SK-N-SH (cell line): ENCODE results near the gene CNRIP1. TPM values are rescaled to one million over a fixed set of nuclear protein-coding genes. Genes with fewer than 3 reads are reported as not detected.

ENCODE experiments used
- CTCF ChIA-PET: fragments of 300-600, 350-600 bp; formaldehyde crosslinking; extraction: SDS; loops from one replicate; lab custom pipeline; 2021; lab: Yijun Ruan, JAX
- POLR2A ChIA-PET: fragments of 350-600 bp; sonication (Branson Sonifier 250); formaldehyde crosslinking; extraction: SDS; loops from one replicate; lab custom pipeline; 2020; ENCODE audit warnings: antibody characterized with exemption, inconsistent platforms; lab: Yijun Ruan, JAX
- DNase-seq: peaks from one replicate; pipeline ENCODE4 v3.0.0; 2012
- H2AFZ ChIP-seq: fragments of 200-600 bp; sonication (generic); 2 replicates; pipeline ENCODE4 v1.8.1; 2016; ENCODE audit warnings: antibody characterized with exemption, mild to moderate bottlenecking, low read depth
- H3F3A ChIP-seq: fragments of 200-600 bp; sonication (generic); replicated peaks from 2 replicates; pipeline ENCODE3; 2016; ENCODE audit warnings: antibody characterized with exemption, mild to moderate bottlenecking; ENCODE audit not compliant: insufficient read depth
- H3K27ac ChIP-seq, 2 experiments: fragments of 200-500 bp in 1 of 2; fragments of 200-600 bp in 1 of 2; sonication (Bioruptor generic) in 1 of 2; sonication (generic), shearing (Covaris generic) in 1 of 2; 2 replicates each; pipeline versions ENCODE4 v1.5.1 to v1.6.1; 2014 to 2016; ENCODE audit warnings: low read depth in 2 of 2, inconsistent platforms in 1 of 2, low read length in 1 of 2, mild to moderate bottlenecking in 1 of 2, mixed read lengths in 1 of 2
- H3K27me3 ChIP-seq: fragments of 200-600 bp; sonication (generic), shearing (Covaris generic); 2 replicates; pipeline ENCODE4 v1.6.1; 2016; ENCODE audit warnings: mixed run types; ENCODE audit not compliant: insufficient read depth
- H3K36me3 ChIP-seq, 2 experiments: fragments of 200-500 bp in 1 of 2; fragments of 200-600 bp in 1 of 2; sonication (Bioruptor generic) in 1 of 2; sonication (generic) in 1 of 2; replicated peaks in 1 of 2; 2 replicates each; pipeline versions ENCODE3 to v1.5.1; 2014 to 2016; ENCODE audit warnings: low read length in 1 of 2, mild to moderate bottlenecking in 1 of 2; ENCODE audit not compliant: insufficient read depth in 2 of 2, control insufficient read depth in 1 of 2
- H3K4me1 ChIP-seq, 2 experiments: fragments of 200-500 bp in 1 of 2; fragments of 200-600 bp in 1 of 2; sonication (Bioruptor generic) in 1 of 2; sonication (generic), shearing (Covaris generic) in 1 of 2; 2 replicates each; pipeline versions ENCODE4 v1.5.1 to v1.6.1; 2014 to 2016; ENCODE audit warnings: low read depth in 1 of 2, low read length in 1 of 2, mixed run types in 1 of 2; ENCODE audit not compliant: insufficient read depth in 2 of 2, control insufficient read depth in 1 of 2
- H3K4me2 ChIP-seq: fragments of 200-600 bp; sonication (generic), shearing (Covaris generic); 2 replicates; pipeline ENCODE4 v1.6.1; 2017; ENCODE audit warnings: mixed run types
- H3K4me3 ChIP-seq, 2 experiments: fragments of 200-500 bp in 1 of 2; fragments of 200-600 bp in 1 of 2; sonication (Bioruptor generic) in 1 of 2; sonication (generic), shearing (Covaris generic) in 1 of 2; 2 replicates each; pipeline versions ENCODE4 v1.5.1 to v1.8.1; 2014 to 2016; ENCODE audit warnings: low read depth in 2 of 2, inconsistent platforms in 1 of 2, low read length in 1 of 2, mild to moderate bottlenecking in 1 of 2, mixed read lengths in 1 of 2, moderate library complexity in 1 of 2
- H3K79me2 ChIP-seq: fragments of 200-600 bp; sonication (generic); 2 replicates; pipeline ENCODE4 v1.8.1; 2017; ENCODE audit warnings: mild to moderate bottlenecking; ENCODE audit not compliant: insufficient read depth
- H3K9ac ChIP-seq: fragments of 200-600 bp; sonication (generic); 2 replicates; pipeline ENCODE4 v1.6.1; 2017; ENCODE audit warnings: mixed run types
- H3K9me2 ChIP-seq: fragments of 200-600 bp; sonication (generic); 2 replicates; pipeline ENCODE4 v1.6.1; 2017; ENCODE audit warnings: mixed run types
- H3K9me3 ChIP-seq: fragments of 200-600 bp; sonication (generic); 2 replicates; pipeline ENCODE4 v1.6.1; 2017; ENCODE audit warnings: mixed run types, mild to moderate bottlenecking, moderate library complexity
- H4K20me1 ChIP-seq: fragments of 200-600 bp; sonication (generic); 2 replicates; pipeline ENCODE4 v1.6.1; 2017; ENCODE audit warnings: mild to moderate bottlenecking, mixed run types; ENCODE audit not compliant: insufficient read depth
- FOXM1 ChIP-seq: IDR thresholded peaks from 2 replicates; pipeline ENCODE4 v1.4.0; 2012; ENCODE audit warnings: low read depth, mild to moderate bottlenecking
- GABPA ChIP-seq: IDR thresholded peaks from 2 replicates; pipeline ENCODE4 v1.4.0; 2012; ENCODE audit warnings: low read depth, mild to moderate bottlenecking
- JUND ChIP-seq: IDR thresholded peaks from 2 replicates; pipeline ENCODE4 v1.4.0; 2012
- MEF2A ChIP-seq: IDR thresholded peaks from 2 replicates; pipeline ENCODE4 v1.4.0; 2012; ENCODE audit warnings: low read depth, borderline replicate concordance
- MXI1 ChIP-seq: IDR thresholded peaks from 2 replicates; pipeline ENCODE4 v1.6.1; 2012; ENCODE audit warnings: mild to moderate bottlenecking, low read depth, low read length, improper control_type of control experiment
- NFIC ChIP-seq: IDR thresholded peaks from 2 replicates; pipeline ENCODE4 v1.4.0; 2012; ENCODE audit warnings: borderline replicate concordance
- RAD21 ChIP-seq: IDR thresholded peaks from 2 replicates; pipeline ENCODE4 v1.6.1; 2012; ENCODE audit warnings: mild to moderate bottlenecking, low read length
- RFX5 ChIP-seq: IDR thresholded peaks from 2 replicates; pipeline ENCODE4 v1.6.1; 2012; ENCODE audit warnings: mild to moderate bottlenecking, improper control_type of control experiment, low read length
- RXRA ChIP-seq: IDR thresholded peaks from 2 replicates; pipeline ENCODE4 v1.4.0; 2012; ENCODE audit warnings: low read depth, mild to moderate bottlenecking, borderline replicate concordance
- SIN3A ChIP-seq: IDR thresholded peaks from 2 replicates; pipeline ENCODE4 v1.6.1; 2012; ENCODE audit warnings: low read depth, mild to moderate bottlenecking, low read length, moderate library complexity, borderline replicate concordance
- TAF1 ChIP-seq: IDR thresholded peaks from 2 replicates; pipeline ENCODE4 v1.6.1; 2012; ENCODE audit warnings: low read depth, mild to moderate bottlenecking, low read length, moderate library complexity, borderline replicate concordance
- WGBS: methylation state at CpG from one replicate; pipeline ENCODE4 v1.1.6; 2017; ENCODE audit warnings: low lambda C conversion rate; 5-methylcytosine and 5-hydroxymethylcytosine counted together
- polyA plus RNA-seq, 3 experiments: library from polyadenylated mRNA; depleted of rRNA; stranded (reverse); fragments of >200 nt; gene quantifications; 2 replicates each; pipeline ENCODE4 v1.2.3, GENCODE V29; 2012
- TF ChIP-seq, protein P1 (sequence below): IDR thresholded peaks from 2 replicates; pipeline ENCODE4; 2012
- TF ChIP-seq, protein P2 (sequence below): fragments of 150-350 bp; IDR thresholded peaks from 2 replicates; pipeline ENCODE4 v1.6.1; 2016; ENCODE audit warnings: mild to moderate bottlenecking, low read depth, low read length
- TF ChIP-seq, protein P3 (sequence below): fragments of 150-350 bp; IDR thresholded peaks from 2 replicates; pipeline ENCODE4 v1.6.1; 2017; ENCODE audit warnings: antibody characterized with exemption, low read length, low read depth, borderline replicate concordance
- TF ChIP-seq, protein P4 (sequence below): IDR thresholded peaks from 2 replicates; pipeline ENCODE4 v1.4.0; 2012; ENCODE audit warnings: low read depth
- TF ChIP-seq, protein P5 (sequence below): fragments of 200-600 bp; sonication (generic); IDR thresholded peaks from 2 replicates; pipeline ENCODE4 v1.6.1; 2017; ENCODE audit warnings: antibody characterized with exemption, mild to moderate bottlenecking, moderate library complexity
- TF ChIP-seq, protein P6 (sequence below): IDR thresholded peaks from 2 replicates; pipeline ENCODE4 v1.4.0; 2012; ENCODE audit warnings: low read depth, borderline replicate concordance

The CNRIP1 gene
- polyA plus RNA-seq, 1 of the 3 experiments (the other 2 are of a cell fraction), result 55.5 TPM

DNA sequence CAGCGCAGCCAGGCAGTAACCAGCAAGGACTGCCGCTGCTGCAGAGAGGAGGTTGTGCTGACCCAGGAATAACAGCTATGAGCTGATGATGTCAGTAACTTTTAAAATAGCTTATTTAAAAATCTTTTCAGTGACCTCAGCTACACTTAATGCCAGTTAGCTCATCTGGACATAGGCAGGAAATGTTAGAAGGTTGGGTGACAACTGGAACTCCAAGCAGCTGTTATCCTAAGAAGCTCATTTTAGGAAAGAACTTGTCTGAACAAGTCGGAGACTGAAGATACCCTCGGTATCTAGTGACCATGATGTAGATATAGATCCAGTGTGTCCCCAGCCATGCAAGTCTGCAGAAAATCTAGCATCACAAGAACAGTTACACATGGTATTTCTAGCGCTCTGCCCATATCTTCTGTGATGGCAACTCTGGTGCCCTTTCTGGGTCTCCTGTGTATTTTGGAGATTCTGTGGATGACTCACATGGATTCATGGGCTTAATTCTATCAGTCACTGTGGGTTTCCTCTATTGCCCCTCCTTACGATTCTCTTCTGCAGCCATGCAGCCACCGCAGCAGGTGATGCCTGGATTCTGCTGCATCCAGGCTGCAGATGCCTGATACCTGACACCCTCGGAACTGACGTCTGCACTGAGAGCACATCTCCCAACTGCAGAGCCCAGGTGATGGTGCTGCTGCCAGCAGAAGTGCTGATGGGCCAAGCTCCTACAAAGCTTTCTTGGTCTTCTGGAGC lies 25.6 kb upstream of the CNRIP1 start:
- no peak overlapping the region for H3K9ac ChIP-seq
- no peak for DNase-seq
- no peaks in the 10 kb centered on the region for H3K79me2 ChIP-seq
- 76% methylated on average over 9 of the region's 9 CpGs for WGBS
- H3K9me2 ChIP-seq, result no peaks in the 10 kb centered on the region
- TF ChIP-seq RFX5 (no peak), GABPA (no peak)
- TF ChIP-seq, protein P1, sequence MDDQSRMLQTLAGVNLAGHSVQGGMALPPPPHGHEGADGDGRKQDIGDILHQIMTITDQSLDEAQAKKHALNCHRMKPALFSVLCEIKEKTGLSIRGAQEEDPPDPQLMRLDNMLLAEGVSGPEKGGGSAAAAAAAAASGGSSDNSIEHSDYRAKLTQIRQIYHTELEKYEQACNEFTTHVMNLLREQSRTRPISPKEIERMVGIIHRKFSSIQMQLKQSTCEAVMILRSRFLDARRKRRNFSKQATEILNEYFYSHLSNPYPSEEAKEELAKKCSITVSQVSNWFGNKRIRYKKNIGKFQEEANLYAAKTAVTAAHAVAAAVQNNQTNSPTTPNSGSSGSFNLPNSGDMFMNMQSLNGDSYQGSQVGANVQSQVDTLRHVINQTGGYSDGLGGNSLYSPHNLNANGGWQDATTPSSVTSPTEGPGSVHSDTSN, result no peak
- TF ChIP-seq, protein P2, sequence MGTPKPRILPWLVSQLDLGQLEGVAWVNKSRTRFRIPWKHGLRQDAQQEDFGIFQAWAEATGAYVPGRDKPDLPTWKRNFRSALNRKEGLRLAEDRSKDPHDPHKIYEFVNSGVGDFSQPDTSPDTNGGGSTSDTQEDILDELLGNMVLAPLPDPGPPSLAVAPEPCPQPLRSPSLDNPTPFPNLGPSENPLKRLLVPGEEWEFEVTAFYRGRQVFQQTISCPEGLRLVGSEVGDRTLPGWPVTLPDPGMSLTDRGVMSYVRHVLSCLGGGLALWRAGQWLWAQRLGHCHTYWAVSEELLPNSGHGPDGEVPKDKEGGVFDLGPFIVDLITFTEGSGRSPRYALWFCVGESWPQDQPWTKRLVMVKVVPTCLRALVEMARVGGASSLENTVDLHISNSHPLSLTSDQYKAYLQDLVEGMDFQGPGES, result no peak
- TF ChIP-seq, protein P3, sequence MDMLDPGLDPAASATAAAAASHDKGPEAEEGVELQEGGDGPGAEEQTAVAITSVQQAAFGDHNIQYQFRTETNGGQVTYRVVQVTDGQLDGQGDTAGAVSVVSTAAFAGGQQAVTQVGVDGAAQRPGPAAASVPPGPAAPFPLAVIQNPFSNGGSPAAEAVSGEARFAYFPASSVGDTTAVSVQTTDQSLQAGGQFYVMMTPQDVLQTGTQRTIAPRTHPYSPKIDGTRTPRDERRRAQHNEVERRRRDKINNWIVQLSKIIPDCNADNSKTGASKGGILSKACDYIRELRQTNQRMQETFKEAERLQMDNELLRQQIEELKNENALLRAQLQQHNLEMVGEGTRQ, result no peak
- TF ChIP-seq, all 33 proteins: peak for 0
- Histone ChIP-seq H3K4me1 (no peaks in the 10 kb centered on the region), H3K4me2 (no peak overlapping the region), H3K4me3 (no peak overlapping the region), H2AFZ (no peak overlapping the region), H4K20me1 (no peaks in the 10 kb centered on the region), H3K9me3 (no peaks in the 10 kb centered on the region), H3K27me3 (no peaks in the 10 kb centered on the region), H3F3A (no peaks in the 10 kb centered on the region), H3K27ac (no peak overlapping the region), H3K36me3 (no peaks in the 10 kb centered on the region)
- ChIA-PET CTCF (interaction anchor here (1.6 kb wide), 1 partner anchor 12 kb away, joined by 3 read pairs; no protein-coding TSS in a partner anchor), POLR2A (no interaction called here)

DNA sequence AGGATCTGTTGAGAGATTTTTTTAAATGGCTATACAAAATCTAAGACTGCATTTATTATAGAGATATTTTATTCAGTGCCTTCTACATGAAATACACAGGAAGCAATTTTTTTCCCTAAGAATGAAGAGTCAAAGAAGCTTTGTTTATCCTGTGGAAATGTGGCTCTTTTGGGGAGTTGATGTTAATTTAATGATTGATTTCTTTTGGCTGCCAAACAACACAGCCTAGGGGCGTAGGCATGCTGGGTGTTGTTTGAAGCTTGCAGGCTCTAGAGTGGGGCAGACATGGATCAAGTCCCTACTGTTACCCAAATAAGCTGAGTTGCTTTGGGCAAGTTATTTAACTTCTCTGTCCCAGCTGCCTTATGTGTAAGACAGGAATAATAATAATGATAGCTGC lies 24.3 kb upstream of the CNRIP1 start:
- CTCF ChIA-PET, result interaction anchor here (0.7 to 1.6 kb wide), 3 partner anchors 13 to 105 kb away, joined by 3 to 4 read pairs (median 3); no protein-coding TSS in a partner anchor
- DNase-seq, result no peak

More for the DNA sequence above, 24.3 kb upstream of the CNRIP1 start:
- Histone ChIP-seq H3K9ac (no peak overlapping the region), H3K4me2 (no peak overlapping the region), H4K20me1 (no peaks in the 10 kb centered on the region), H3K9me2 (no peaks in the 10 kb centered on the region)
- POLR2A ChIA-PET, result no interaction called here
- WGBS, result 40% methylated on average over 1 of the region's 1 CpG
- TF ChIP-seq FOXM1, result no peak
- TF ChIP-seq, protein P4, sequence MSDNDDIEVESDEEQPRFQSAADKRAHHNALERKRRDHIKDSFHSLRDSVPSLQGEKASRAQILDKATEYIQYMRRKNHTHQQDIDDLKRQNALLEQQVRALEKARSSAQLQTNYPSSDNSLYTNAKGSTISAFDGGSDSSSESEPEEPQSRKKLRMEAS, result no peak
- TF ChIP-seq, protein P5, sequence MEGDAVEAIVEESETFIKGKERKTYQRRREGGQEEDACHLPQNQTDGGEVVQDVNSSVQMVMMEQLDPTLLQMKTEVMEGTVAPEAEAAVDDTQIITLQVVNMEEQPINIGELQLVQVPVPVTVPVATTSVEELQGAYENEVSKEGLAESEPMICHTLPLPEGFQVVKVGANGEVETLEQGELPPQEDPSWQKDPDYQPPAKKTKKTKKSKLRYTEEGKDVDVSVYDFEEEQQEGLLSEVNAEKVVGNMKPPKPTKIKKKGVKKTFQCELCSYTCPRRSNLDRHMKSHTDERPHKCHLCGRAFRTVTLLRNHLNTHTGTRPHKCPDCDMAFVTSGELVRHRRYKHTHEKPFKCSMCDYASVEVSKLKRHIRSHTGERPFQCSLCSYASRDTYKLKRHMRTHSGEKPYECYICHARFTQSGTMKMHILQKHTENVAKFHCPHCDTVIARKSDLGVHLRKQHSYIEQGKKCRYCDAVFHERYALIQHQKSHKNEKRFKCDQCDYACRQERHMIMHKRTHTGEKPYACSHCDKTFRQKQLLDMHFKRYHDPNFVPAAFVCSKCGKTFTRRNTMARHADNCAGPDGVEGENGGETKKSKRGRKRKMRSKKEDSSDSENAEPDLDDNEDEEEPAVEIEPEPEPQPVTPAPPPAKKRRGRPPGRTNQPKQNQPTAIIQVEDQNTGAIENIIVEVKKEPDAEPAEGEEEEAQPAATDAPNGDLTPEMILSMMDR, result no peak
- no peak for TF ChIP-seq NFIC
- TF ChIP-seq, protein P6, sequence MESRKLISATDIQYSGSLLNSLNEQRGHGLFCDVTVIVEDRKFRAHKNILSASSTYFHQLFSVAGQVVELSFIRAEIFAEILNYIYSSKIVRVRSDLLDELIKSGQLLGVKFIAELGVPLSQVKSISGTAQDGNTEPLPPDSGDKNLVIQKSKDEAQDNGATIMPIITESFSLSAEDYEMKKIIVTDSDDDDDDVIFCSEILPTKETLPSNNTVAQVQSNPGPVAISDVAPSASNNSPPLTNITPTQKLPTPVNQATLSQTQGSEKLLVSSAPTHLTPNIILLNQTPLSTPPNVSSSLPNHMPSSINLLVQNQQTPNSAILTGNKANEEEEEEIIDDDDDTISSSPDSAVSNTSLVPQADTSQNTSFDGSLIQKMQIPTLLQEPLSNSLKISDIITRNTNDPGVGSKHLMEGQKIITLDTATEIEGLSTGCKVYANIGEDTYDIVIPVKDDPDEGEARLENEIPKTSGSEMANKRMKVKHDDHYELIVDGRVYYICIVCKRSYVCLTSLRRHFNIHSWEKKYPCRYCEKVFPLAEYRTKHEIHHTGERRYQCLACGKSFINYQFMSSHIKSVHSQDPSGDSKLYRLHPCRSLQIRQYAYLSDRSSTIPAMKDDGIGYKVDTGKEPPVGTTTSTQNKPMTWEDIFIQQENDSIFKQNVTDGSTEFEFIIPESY, result no peak
- TF ChIP-seq, protein P3, result no peak
- no peak for TF ChIP-seq MEF2A
- TF ChIP-seq MXI1, result no peak
- TF ChIP-seq TAF1, result no peak
- TF ChIP-seq RAD21, result no peak
- no peak for TF ChIP-seq SIN3A
- TF ChIP-seq JUND, result no peak
- TF ChIP-seq RXRA, result no peak
- TF ChIP-seq, all 33 proteins: peak for 0
- H3K4me3 ChIP-seq, result no peak overlapping the region
- no peaks in the 10 kb centered on the region for H3K9me3 ChIP-seq
- no peaks in the 10 kb centered on the region for H3K4me1 ChIP-seq
- H3K79me2 ChIP-seq, result no peaks in the 10 kb centered on the region
- no peaks in the 10 kb centered on the region for H3F3A ChIP-seq
- H3K27ac ChIP-seq, result no peak overlapping the region
- no peaks in the 10 kb centered on the region for H3K27me3 ChIP-seq
- H3K36me3 ChIP-seq, result no peaks in the 10 kb centered on the region
- no peak overlapping the region for H2AFZ ChIP-seq
